GM18907 (cell line): Measurements from ENCODE around the gene MZB1.
A peak's percentile ranks its signal among the peaks of the same experiment; 100 is the strongest.

Experiments
- ATAC-seq: cut with Tn5 transposase; IDR thresholded peaks from one replicate; pipeline ENCODE4 v1.9.1; 2021; ENCODE audit warnings: mild to moderate bottlenecking, moderate library complexity; ENCODE audit not compliant: unreplicated experiment

Gene MZB1, protein sequence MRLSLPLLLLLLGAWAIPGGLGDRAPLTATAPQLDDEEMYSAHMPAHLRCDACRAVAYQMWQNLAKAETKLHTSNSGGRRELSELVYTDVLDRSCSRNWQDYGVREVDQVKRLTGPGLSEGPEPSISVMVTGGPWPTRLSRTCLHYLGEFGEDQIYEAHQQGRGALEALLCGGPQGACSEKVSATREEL

DNA sequence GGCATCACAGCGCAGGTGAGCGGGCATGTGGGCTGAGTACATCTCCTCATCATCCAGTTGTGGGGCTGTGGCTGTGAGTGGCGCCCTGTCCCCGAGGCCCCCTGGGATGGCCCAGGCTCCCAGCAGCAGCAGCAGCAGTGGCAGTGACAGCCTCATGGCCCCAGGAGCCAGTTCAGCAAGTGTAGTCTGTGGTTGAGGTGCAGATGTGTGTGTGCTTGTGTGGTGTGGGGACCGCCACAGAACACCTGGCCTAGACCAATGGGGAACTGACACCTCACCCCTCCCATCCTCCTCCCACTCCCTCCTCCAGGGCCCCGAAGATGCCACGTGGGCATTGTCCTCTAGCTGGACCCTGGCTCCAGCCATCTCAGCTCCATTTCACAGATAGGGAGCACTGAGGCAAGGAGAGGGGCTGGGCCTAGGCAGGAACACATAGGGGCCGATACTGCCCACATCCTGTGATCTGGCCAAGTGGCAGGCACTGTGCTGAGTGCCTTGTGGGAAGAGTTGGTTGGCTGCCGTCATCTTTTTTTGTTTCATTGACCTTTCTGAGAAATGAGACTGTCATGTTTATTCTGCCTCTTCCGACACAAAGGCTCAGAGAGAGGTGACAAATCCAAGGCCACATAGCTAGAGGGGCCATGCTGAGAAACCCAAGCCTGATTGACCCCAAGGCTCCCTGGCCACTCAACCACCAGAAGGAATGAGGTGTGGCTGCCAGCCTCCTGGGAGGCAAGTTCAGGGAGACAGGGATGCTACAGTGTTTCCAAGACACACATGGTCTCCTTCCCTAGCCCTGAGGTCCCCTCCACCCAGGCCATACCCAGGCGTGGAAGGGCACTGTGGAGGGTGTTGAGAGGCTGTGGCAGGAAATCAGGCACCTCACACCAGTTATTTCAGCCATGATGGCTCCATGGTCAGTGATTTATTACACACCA lies at the start of gene MZB1:
Gene MZB1 (minus strand): TSS at position 213 of the 938 bp plus-strand sequence. CDS start 57 bp downstream, at position 156.
- peak; percentile 43 for ATAC-seq

DNA sequence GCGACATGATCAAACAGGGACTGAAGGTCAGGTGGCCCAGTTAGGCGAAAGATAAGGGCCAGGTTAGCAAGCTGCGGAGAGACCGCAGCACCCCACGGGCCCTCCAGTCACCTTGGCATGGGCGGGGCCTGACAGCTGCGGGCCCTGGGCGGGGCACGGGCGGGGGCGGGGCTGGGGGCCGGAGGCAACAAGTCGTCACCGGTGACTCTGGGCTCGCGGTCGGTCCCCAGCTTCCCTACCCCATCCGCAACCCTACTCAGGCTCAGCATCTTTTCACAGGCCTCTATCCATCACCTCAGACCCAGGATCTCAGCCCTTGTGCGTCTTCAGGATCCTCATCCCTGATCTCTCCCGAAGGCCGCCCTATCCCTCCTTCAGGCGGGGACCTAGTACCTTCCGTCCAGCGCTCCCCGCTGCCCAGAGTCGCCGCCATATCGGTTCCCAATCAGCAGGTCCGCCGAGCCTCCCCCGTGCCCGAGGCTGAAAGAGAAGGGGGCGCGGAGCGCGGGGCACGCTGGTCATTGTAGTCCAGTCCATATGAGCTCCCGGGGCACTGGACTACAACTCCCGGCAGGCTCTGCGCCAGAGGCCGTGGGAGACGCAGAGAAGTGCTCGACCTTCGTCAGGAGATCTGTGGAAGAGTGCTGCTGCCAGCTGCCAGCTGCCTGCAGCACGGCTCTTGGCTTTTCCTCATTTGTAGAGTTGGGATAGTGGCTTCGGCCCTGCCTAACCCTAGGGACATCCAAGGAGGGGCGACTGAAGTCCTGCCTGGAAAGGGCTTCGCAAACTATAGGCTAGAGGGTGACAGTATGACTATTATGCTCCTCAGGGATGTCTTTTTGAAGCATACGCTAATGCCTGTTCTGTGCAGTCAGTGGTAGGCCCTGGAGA lies 49.5 kb upstream of the MZB1 start, which contains the start of gene DNAJC18:
Gene DNAJC18 (minus strand): TSS at position 513 of the 891 bp plus-strand sequence. CDS start 80 bp downstream, at position 433.
- ATAC-seq = peak; percentile 85

DNA sequence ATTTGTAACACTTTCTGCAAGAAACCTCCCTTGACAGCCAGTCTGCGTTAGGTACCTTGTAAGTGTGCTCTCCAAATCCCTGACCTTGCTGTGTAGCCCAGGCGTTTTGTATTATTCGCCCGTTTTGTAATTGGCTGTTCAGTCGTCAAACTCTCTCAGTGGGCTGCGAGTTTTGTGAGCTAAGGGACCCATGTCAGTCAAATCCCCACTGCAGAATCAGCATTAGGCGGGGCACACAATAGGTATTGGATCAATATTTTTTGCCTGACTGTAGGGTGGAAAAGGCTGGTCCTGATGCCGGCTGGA lies 48.9 kb upstream of the MZB1 start:
- ATAC-seq = no peak

DNA sequence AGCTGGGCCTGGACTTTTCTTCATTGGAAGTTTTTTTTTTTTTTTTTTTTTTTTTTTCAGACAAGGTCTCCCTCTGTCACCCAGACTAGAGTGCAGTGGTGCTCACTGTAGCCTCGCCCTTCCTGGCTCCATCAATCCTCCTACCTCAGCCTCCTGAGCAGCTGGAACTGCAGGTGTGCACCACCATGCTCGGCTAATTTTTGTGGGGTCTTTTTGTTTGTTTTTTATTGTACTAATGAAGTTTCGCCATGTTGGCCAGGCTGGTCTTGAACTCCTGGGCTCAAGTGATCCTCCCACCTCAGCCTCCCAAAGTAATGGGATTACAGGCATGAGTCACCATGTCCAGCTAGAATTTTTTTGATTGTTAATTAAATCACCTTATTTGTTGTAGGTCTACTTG lies 46.0 kb upstream of the MZB1 start:
- no peak for ATAC-seq

DNA sequence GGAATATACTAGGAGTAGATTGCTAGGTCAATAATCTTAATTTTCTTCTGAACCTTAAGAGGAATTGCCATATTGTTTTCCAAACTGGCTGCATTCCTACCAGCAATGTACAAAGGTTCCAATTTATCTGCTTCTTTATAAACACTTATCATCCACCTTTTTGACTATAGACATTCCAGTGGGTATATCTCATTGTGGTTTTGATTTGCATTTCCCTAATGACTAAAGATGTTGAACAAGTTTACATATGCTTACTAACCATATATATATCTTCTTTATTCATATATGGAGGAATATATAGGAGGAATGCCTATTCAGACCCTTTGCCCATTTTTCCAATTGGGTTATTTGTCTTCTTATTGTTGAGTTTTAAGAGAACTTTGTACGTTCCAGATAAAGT lies 42.0 kb upstream of the MZB1 start:
- no peak for ATAC-seq

- no peak for ATAC-seq
Observed at GRCh38 chr5:139430015-139430414, 40.3 kb upstream of the MZB1 start.

GRCh38 chr5:139426203-139426885 lies 36.6 kb upstream of the MZB1 start:
- ATAC-seq = no peak

DNA sequence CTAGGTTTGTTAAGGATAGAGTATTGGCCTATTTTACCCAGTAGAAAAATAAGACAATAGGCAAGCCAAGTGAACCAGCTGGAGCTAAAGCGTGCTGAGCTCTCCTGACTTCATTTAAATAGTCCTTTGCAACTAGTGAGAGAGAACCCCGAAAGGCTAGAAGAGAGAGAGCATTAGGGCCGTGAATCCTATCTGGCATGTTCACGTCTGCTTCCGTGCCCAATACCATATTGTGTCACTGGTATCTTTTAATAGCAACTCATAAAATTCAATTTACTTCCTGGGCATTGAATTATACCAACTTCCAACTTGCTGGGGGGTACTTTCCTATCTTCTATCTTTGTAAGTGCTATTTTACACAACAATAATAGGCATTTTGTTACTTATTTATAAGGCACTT lies 35.8 kb upstream of the MZB1 start:
- ATAC-seq = no peak

DNA sequence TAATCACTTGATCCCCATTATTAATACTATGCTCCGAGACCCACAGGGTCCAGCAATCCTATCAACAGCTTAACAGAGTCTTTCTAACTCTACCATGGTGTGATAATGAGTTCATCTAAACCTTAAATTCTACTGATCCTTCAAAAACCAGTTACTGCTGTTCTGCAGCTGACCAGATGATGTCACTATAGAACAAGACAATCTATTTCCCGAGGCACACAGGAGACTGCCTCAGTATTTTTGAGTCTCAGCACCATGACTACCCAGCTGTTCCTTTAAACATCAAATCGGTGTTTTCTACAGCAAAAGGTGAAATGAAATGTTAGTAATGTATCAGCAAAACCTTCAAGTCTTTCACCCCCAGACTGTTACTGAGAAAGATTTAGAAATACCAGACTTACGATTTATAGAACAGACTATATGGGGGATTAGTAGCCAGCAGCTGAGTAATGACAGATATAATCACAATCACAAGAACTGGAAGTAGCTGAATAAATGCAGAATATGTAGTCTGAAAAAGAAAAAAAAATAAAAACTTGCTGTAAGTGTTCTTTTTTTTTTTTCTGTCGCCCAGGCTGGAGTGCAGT lies 32.7 kb upstream of the MZB1 start:
- ATAC-seq = peak; percentile 82

- no peak for ATAC-seq
Observed at GRCh38 chr5:139419226-139420192, 29.8 kb upstream of the MZB1 start.

DNA sequence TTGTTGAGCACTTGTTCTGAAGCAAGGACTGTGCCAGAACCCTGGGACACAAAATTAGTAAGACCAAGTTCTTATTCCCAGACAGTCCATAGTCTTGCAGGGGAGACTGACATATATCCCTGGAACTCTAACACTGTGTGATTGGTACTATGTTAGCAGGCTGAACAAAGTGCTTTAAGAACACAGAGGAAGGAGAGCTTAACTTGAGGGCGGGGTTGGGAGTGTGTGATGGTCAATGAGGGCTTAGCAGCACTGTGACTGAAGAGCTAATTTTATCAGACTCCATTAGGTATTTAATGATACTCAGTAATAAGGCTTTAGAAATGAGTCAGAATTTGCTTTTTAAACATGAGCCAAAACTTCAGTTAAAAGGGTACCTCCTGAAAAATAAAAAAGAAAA lies 29.1 kb upstream of the MZB1 start:
- no peak for ATAC-seq

DNA sequence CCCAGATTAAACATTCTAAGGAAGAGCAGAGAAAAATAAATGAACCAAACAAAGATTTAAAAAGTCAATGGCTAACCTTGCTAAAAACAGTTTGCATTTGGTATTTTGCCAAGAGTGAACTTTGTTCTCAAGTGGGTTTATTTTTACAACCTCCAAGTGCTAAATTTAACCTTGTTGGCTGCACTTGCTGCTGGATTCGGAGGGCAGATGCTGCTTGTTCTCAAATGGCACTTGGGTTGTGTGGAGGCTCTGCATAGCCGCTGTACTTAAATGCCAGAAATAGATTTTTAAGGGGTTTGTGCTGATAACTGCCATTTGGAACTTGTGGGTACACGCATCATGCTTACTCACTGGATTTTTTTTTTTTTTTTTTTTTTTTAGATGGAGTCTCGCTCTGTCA lies 27.5 kb upstream of the MZB1 start:
- no peak for ATAC-seq

- no peak for ATAC-seq
Observed at GRCh38 chr5:139416651-139417050, 26.9 kb upstream of the MZB1 start.

DNA sequence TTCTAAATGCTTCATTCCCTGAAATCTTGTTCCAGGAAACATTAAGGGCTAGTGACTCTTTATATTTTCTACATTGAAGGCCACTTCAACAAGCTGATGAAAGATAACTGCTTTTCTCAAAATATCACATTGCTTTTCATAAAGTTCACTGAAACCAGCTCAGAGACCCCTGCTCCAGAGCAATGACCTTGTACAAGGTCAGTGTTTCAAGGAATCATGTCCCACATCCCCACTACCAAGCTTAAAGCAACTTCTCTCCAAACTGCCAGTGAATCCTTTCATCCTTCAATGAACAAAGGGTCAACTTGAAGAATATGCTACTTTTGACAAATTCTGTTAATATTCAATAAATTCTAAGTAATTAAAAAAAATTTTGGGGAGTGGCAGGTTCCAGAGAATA lies 26.2 kb upstream of the MZB1 start:
- ATAC-seq = no peak

DNA sequence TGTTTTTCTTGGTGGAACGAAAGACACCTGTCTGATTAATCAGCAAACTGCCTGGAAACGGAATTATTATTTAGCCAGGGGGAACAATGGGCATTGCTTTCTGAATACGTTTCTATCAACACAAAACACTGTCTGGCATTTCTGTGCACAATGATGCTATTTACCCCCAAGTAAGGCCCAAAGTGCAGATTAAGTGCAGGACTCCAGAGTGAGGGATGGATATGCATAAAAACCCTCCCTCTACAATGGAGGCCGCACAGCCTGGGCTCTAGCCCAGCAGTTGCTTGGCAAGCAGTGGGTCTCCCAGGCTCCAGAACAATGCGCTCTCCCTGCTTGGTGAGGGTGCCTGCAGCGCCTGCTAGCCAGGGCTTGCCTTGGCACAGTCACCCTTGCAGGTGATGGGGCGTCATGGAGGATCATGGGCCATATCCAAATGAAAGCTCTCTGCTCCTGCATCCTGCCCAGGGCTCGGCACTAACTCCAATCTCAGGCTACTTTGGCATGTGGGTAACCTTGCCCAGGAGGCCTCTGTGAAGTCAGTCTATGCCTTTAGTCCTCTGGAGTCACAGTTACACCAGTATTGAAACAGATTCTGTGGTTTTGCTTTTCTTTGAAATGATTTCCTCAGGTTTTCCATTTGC lies 25.6 kb upstream of the MZB1 start:
- ATAC-seq = no peak

- ATAC-seq = no peak
Observed at GRCh38 chr5:139414581-139415130, 24.9 kb upstream of the MZB1 start.

GRCh38 chr5:139413963-139414362 lies 24.2 kb upstream of the MZB1 start:
- ATAC-seq = no peak

GRCh38 chr5:139413153-139413552 lies 23.4 kb upstream of the MZB1 start:
- ATAC-seq = no peak
